HepG2 (cell line): ENCODE results near the gene FOXE3. TPM values are rescaled to one million over a fixed set of nuclear protein-coding genes. Genes with fewer than 3 reads are reported as not detected.

Source experiments
- ATF7-NPFF ChIP-seq: sonication (generic); formaldehyde crosslinking; IDR thresholded peaks from 2 replicates; pipeline ENCODE4 v1.8.1; 2023; ENCODE audit warnings: mild to moderate bottlenecking, low read depth, missing genetic modification reagents, moderate library complexity
- FOXJ3 ChIP-seq: sonication (generic); formaldehyde crosslinking; IDR thresholded peaks from 2 replicates; pipeline ENCODE4 v1.4.0; 2020; ENCODE audit warnings: missing genetic modification reagents, mild to moderate bottlenecking, borderline replicate concordance
- FOXP1 ChIP-seq, 2 experiments: fragments of 450-650 bp in 1 of 2; IDR thresholded peaks; 2 replicates each; pipeline ENCODE4 v1.6.1; 2017 to 2018; ENCODE audit warnings: antibody characterized with exemption in 1 of 2
- GLI4 ChIP-seq: sonication (generic); formaldehyde crosslinking; IDR thresholded peaks from 2 replicates; pipeline ENCODE4 v1.5.1; 2020; ENCODE audit warnings: missing genetic modification reagents, mild to moderate bottlenecking, moderate library complexity, borderline replicate concordance
- NCOA5 ChIP-seq: sonication (generic); formaldehyde crosslinking; IDR thresholded peaks from 2 replicates; pipeline ENCODE4 v1.4.0; 2020; ENCODE audit warnings: missing genetic modification reagents
- NFRKB ChIP-seq: fragments of 450-650 bp; IDR thresholded peaks from 2 replicates; pipeline ENCODE4 v1.6.1; 2017
- NFYC ChIP-seq: IDR thresholded peaks from 2 replicates; pipeline ENCODE4 v1.6.1; 2016; ENCODE audit warnings: missing genetic modification reagents, missing compliant biosample characterization
- NR2F2 ChIP-seq: IDR thresholded peaks from 2 replicates; pipeline ENCODE4 v1.6.1; 2012; ENCODE audit warnings: low read depth, inconsistent platforms, borderline replicate concordance
- SALL1 ChIP-seq: sonication (generic); formaldehyde crosslinking; IDR thresholded peaks from 2 replicates; pipeline ENCODE4 v1.8.0; 2022; ENCODE audit warnings: mild to moderate bottlenecking, missing genetic modification reagents
- SATB2 ChIP-seq: sonication (generic); formaldehyde crosslinking; IDR thresholded peaks from 2 replicates; pipeline ENCODE4 v1.5.0; 2020; ENCODE audit warnings: missing genetic modification reagents
- XBP1 ChIP-seq: sonication (generic); formaldehyde crosslinking; IDR thresholded peaks from 2 replicates; pipeline ENCODE4 v1.5.0; 2020; ENCODE audit warnings: missing genetic modification reagents
- ZNF101 ChIP-seq: sonication (generic); formaldehyde crosslinking; IDR thresholded peaks from 2 replicates; pipeline ENCODE4 v1.4.0; 2020; ENCODE audit warnings: mild to moderate bottlenecking, low read depth, missing genetic modification reagents, borderline replicate concordance
- ZNF333 ChIP-seq: sonication (generic); formaldehyde crosslinking; IDR thresholded peaks from 2 replicates; pipeline ENCODE4 v1.4.0; 2020; ENCODE audit warnings: mild to moderate bottlenecking, missing genetic modification reagents, borderline replicate concordance
- ZNF562 ChIP-seq: sonication (generic); formaldehyde crosslinking; IDR thresholded peaks from 2 replicates; pipeline ENCODE4 v1.8.0; 2022; ENCODE audit warnings: missing genetic modification reagents, borderline replicate concordance
- ZNF589 ChIP-seq: sonication (generic); formaldehyde crosslinking; conservative IDR thresholded peaks from 2 replicates; pipeline ENCODE4 v1.8.0; 2022; ENCODE audit warnings: mild to moderate bottlenecking, moderate library complexity, missing genetic modification reagents
- ZNF614 ChIP-seq: IDR thresholded peaks from 2 replicates; pipeline ENCODE4 v1.6.1; 2018; ENCODE audit warnings: missing biosample characterization, missing genetic modification reagents, inconsistent platforms, borderline replicate concordance
- ZNF782 ChIP-seq: sonication (generic); formaldehyde crosslinking; IDR thresholded peaks from 2 replicates; pipeline ENCODE4 v1.4.0; 2020; ENCODE audit warnings: missing genetic modification reagents, mild to moderate bottlenecking, borderline replicate concordance
- polyA plus RNA-seq, 8 experiments: library from polyadenylated mRNA; depleted of rRNA in 3 of 8; stranded (reverse) in 7 of 8; unstranded in 1 of 8; fragments of >200 nt; fragmentation: Illumina TruSeq in 4 of 8; extraction: Trizol in 4 of 8; gene quantifications; 2 replicates each; pipeline versions ENCODE4 v1.2.1 to v1.2.3, GENCODE V29; 2011 to 2016; ENCODE audit warnings: low read depth in 4 of 8, missing spikeins in 1 of 8, mixed read lengths in 1 of 8; ENCODE audit not compliant: insufficient read depth in 1 of 8
- total RNA-seq, 5 experiments: library from RNA; depleted of rRNA; stranded (reverse); fragments of >200 nt; fragmentation: Illumina TruSeq; extraction: Trizol; gene quantifications; 2 replicates each; pipeline ENCODE4 v1.2.3, GENCODE V29; 2016; ENCODE audit warnings: low read depth in 1 of 5
- TF ChIP-seq, protein P1 (sequence below): sonication (generic); formaldehyde crosslinking; IDR thresholded peaks from 2 replicates; pipeline ENCODE4 v1.4.0; 2020; ENCODE audit warnings: missing genetic modification reagents, low read depth, mild to moderate bottlenecking, borderline replicate concordance
- TF ChIP-seq, protein P2 (sequence below): IDR thresholded peaks from 2 replicates; pipeline ENCODE4 v1.6.1; 2016
- TF ChIP-seq, protein P3 (sequence below): sonication (generic); formaldehyde crosslinking; IDR thresholded peaks from 2 replicates; pipeline ENCODE4 v1.5.1; 2020; ENCODE audit warnings: missing genetic modification reagents, mild to moderate bottlenecking, borderline replicate concordance
- TF ChIP-seq, protein P4 (sequence below): sonication (generic); formaldehyde crosslinking; IDR thresholded peaks from 2 replicates; pipeline ENCODE4 v1.5.0; 2020; ENCODE audit warnings: mild to moderate bottlenecking, missing genetic modification reagents, moderate library complexity
- TF ChIP-seq, protein P5 (sequence below): sonication (generic); formaldehyde crosslinking; IDR thresholded peaks from 2 replicates; pipeline ENCODE4 v1.5.0; 2020; ENCODE audit warnings: missing genetic modification reagents
- TF ChIP-seq, protein P6 (sequence below): sonication (generic); formaldehyde crosslinking; IDR thresholded peaks from 2 replicates; pipeline ENCODE4 v1.5.0; 2020; ENCODE audit warnings: mild to moderate bottlenecking, missing genetic modification reagents, borderline replicate concordance

FOXE3 gene
- total and polyA plus RNA-seq, 2 of the 13 experiments (the other 11 are each of a cell fraction or from before 2014, with no cell fraction given): not detected

DNA sequence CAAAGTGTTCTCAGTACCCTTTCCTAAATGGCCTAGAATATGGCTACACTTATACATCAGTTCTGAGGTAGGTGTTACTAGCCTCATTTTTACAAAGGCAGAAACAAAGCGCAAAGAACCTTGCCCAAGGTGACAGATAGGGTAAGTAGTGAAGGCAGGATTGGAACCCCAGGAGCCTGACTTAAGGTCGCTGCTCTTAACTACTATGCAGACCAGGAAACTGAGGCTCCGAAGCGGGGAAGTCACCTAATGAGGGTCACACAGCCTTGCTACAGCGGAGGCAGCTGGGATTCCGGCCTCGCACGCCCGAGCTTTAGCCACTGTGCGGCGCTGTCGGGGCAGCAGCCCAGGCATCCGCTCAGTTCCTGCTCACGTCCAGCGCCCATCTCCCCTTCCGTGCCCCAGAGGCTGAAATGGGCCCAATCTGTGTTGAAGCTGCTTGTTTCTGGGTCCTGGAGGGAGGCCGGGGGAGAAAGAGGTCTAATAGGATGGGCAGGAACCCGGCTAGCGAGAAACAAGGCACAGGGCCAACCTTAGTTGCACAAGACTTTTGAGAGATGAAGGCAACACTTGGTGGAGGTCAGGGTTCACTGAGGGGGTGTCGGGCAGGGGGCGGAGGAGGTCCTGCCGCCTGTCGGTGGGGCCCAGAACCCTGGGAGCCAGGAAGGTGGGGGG lies 20.4 kb downstream of the FOXE3 start (continued):
- TF ChIP-seq XBP1 (CRISPR knock-in tag): no peak
- no peak for TF ChIP-seq NFRKB
- no peak for TF ChIP-seq ZNF101 (CRISPR knock-in tag)
- TF ChIP-seq, protein P1, sequence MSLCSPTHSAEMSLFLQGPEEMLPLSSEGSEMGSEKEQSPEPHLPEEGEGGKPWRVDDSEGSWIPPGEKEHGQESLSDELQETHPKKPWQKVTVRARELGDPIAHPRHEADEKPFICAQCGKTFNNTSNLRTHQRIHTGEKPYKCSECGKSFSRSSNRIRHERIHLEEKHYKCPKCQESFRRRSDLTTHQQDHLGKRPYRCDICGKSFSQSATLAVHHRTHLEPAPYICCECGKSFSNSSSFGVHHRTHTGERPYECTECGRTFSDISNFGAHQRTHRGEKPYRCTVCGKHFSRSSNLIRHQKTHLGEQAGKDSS (CRISPR knock-in tag): no peak; the same call in 1 of the 2 replicates
- TF ChIP-seq ATF7-NPFF (CRISPR knock-in tag): no peak
- TF ChIP-seq, protein P2, sequence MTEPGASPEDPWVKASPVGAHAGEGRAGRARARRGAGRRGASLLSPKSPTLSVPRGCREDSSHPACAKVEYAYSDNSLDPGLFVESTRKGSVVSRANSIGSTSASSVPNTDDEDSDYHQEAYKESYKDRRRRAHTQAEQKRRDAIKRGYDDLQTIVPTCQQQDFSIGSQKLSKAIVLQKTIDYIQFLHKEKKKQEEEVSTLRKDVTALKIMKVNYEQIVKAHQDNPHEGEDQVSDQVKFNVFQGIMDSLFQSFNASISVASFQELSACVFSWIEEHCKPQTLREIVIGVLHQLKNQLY (CRISPR knock-in tag): no peak; the same call in 1 of the 2 replicates
- peak; percentile 60; the same call in 1 of the 2 replicates for TF ChIP-seq SALL1 (CRISPR knock-in tag)
- TF ChIP-seq, protein P3, sequence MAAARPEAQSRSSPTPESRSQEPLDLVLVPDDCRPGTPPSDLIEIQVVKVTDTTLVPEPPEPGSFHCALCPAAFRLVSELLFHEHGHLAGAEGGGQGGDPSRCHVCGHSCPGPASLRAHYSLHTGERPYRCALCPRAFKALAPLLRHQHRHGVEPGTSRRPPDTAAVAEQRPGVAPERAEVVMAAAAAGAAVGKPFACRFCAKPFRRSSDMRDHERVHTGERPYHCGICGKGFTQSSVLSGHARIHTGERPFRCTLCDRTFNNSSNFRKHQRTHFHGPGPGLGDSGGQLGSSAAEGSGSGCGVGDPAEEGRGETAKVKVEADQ (CRISPR knock-in tag): no peak
- TF ChIP-seq, protein P4, sequence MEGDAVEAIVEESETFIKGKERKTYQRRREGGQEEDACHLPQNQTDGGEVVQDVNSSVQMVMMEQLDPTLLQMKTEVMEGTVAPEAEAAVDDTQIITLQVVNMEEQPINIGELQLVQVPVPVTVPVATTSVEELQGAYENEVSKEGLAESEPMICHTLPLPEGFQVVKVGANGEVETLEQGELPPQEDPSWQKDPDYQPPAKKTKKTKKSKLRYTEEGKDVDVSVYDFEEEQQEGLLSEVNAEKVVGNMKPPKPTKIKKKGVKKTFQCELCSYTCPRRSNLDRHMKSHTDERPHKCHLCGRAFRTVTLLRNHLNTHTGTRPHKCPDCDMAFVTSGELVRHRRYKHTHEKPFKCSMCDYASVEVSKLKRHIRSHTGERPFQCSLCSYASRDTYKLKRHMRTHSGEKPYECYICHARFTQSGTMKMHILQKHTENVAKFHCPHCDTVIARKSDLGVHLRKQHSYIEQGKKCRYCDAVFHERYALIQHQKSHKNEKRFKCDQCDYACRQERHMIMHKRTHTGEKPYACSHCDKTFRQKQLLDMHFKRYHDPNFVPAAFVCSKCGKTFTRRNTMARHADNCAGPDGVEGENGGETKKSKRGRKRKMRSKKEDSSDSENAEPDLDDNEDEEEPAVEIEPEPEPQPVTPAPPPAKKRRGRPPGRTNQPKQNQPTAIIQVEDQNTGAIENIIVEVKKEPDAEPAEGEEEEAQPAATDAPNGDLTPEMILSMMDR (CRISPR knock-in tag): peak; percentile 96
- no peak for TF ChIP-seq ZNF333 (CRISPR knock-in tag)
- no peak for TF ChIP-seq FOXJ3 (CRISPR knock-in tag)
- no peak for TF ChIP-seq ZNF782 (CRISPR knock-in tag)
- no peak for TF ChIP-seq ZNF589 (CRISPR knock-in tag)
- TF ChIP-seq FOXP1 (IDR thresholded peaks at IDR 0.05): no peak
- no peak for TF ChIP-seq FOXP1 (CRISPR knock-in tag; IDR thresholded peaks at IDR 0.05)
- TF ChIP-seq, protein P5, sequence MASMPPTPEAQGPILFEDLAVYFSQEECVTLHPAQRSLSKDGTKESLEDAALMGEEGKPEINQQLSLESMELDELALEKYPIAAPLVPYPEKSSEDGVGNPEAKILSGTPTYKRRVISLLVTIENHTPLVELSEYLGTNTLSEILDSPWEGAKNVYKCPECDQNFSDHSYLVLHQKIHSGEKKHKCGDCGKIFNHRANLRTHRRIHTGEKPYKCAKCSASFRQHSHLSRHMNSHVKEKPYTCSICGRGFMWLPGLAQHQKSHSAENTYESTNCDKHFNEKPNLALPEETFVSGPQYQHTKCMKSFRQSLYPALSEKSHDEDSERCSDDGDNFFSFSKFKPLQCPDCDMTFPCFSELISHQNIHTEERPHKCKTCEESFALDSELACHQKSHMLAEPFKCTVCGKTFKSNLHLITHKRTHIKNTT (CRISPR knock-in tag): no peak
- TF ChIP-seq, protein P6, sequence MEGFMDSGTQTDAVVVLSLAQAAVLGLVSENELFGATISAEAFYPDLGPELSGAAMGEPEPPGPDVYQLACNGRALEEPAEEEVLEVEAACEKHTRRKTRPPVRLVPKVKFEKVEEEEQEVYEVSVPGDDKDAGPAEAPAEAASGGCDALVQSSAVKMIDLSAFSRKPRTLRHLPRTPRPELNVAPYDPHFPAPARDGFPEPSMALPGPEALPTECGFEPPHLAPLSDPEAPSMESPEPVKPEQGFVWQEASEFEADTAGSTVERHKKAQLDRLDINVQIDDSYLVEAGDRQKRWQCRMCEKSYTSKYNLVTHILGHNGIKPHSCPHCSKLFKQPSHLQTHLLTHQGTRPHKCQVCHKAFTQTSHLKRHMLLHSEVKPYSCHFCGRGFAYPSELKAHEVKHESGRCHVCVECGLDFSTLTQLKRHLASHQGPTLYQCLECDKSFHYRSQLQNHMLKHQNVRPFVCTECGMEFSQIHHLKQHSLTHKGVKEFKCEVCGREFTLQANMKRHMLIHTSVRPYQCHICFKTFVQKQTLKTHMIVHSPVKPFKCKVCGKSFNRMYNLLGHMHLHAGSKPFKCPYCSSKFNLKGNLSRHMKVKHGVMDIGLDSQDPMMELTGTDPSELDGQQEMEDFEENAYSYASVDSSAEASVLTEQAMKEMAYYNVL (CRISPR knock-in tag): no peak
- no peak for TF ChIP-seq ZNF614 (CRISPR knock-in tag)
- TF ChIP-seq SATB2: no peak
- TF ChIP-seq NCOA5 (CRISPR knock-in tag): no peak
- no peak for TF ChIP-seq NFYC (CRISPR knock-in tag)
- TF ChIP-seq ZNF562: no peak
- peak; percentile 59; the same call in 1 of the 2 replicates for TF ChIP-seq NR2F2
- TF ChIP-seq GLI4: no peak
